ENCODE measurements around the gene USP44.
"Not testable (repeated sequence)": the region's sequence is repeated elsewhere in the genome, so short reads cannot be mapped to it uniquely, and the experiment has no call there.

The USP44 gene

DNA sequence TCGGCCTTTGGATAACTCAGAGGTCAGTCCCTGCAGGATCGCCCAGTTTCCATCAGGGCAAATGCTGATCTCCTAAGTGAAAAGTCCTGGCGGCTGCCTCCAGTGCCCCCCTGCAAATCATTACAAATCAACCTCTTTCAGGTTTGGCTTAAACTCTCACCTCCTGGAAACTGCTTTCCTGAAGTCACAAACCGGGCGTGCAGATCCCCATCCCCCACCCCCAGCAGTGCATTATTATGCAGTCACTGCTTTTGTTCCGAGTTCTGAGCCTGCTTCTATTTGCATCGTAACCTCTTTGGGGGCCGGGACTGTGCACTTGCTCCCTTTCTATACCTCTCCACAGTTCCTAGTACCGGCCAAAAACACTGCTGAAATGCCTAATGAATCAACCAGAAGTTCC, at the start of gene USP44:
Gene USP44 (minus strand): TSS at position 172 of the 400 bp plus-strand sequence. CDS start 17,220 bp downstream, outside the sequence.
- no peak for DNase-seq (ENCODE audit: low spot score)

DNA sequence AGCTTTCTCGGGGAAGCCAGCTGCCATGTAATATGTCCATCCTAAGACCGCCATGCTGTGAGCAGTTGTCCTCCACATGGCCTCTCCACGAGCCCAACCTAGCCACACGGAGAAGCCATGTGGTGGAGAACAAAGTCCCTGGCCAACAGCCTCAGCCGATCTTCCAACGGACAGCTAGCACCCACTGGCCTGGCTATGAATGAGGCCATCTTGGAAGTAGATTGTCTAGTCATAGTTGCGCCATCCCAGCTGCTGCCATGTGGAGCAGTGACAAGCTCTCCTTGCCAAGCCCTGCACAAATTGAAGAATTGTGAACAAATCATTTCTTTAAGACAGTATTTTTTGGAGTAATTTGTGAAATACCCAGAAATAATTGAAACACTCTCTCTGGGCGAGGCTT, 49.3 kb upstream of the USP44 start:
- no peak for DNase-seq (ENCODE audit: low spot score)

DNA sequence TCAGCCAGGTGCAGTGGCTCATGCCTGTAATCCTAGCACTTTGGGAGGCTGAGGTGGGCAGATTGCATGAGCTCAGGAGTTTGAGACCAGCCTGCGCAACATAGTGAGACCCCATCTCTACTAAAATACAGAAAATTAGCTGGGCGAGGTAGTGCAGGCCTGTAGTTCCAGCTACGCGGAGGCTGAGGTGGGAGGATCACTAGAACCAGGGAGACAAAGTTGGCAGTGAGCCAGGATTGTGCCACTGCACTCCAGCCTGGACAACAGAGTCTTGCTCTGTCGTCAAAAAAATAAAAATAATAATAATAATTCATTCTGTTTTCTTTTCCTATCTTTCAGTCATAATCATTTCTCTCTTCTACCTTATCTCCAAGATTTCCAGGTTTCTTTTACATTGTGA, 48.6 kb upstream of the USP44 start:
- DNase-seq (ENCODE audit: low spot score): no peak

DNA sequence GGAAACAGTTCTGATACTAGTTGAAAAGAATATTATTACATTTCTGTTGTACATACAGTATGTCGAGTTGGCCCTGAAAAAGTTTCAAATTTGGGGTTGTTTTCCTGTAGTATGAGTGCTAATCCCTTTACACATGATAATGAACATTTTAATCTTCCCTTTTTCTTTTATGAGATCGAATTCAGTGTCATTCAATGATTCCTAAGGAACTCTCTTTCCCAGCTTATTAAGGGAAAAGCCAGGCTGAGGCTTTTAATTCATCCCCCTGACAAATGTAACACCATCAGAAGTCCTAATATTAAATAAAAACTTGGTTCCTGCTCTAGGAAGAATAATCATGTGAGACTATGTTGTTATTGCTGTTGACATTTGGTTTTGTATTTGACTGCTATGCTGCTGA, 42.9 kb upstream of the USP44 start:
- DNase-seq (ENCODE audit: low spot score): no peak

DNA sequence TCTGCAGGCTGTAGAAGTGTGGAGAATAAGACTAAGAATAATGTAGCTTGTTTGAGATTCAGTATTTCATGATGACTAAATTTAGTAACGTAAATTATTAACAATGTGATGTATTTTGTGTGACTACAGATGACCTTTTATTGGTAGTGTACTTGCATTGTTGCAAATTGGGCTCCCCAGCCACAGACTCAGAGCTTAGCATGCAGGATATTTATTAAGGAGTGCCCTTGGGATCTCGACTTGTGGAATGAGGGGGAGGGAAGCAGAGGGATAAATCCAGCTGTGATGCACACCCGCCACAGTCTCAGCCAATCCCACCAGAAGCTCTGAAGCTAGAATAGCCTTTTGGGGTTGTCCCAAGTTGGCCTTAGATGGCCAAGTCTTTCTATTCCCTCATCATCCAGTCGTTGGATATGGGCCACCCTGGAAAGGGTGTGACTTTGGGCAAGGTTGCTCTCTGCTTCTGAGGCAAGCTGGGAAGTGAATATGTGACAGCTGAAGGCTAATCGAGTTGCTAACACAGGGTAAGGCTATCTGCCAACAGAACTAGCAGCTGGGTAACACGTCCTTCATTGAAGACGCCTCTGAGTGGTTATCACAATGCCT, 42.1 kb upstream of the USP44 start:
- DNase-seq (ENCODE audit: low spot score): no peak

DNA sequence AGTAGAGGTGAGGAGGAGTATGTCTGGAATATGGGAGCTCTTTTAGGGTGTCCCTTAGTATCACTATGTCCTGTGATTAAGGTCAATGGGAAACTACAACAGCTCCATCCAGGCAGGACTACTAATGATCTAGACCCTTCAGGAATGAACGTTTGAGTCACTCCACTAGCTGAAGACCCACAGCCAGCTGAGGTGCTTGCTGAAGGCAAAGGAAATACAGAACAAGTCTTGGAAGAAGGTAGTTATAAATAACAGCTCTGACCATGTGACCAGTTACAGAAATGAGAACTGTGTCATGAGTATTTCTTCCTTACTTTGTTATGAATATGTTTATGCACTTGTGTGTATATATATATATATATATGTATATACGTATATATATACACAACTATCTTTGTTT, 40.5 kb upstream of the USP44 start:
- no peak for DNase-seq (ENCODE audit: low spot score)

DNA sequence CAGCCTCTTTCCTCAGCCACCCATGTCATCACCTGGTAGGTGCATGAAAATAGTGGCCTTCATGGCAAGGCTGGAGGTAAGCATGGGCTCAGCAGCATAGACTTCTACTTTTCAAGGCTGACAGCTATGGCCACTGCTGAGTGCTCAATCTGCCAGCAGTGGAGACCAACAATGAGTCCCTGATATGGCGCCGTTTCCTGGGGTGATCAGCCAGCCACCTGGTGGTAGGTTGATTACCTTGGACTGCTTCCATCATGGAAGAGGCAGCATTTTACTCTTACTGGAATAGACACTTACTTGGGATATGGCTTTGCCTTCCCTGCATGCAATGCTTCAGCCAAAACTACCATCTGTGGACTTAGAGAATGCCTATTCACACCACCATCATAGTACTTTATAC, 39.5 kb upstream of the USP44 start:
- no peak for DNase-seq (ENCODE audit: low spot score)

DNA sequence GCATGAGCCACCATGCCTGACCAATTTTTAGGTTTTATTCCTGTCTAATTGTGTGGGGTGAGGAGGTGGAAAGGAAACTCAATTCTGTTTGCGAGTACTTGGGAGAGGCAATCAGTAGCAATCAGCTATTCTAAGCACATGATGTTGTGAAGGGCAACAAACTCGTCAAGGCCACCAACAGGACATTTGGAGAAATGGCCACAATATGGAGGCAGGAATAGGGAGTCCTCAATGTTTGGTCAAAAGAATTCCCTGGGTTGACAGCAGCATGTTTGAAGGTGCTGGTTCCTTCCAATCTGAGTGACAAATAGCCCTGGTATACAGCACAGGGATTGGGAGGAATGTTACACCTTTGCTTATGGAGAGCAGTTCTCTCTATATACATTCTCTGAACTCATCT, 32.7 kb upstream of the USP44 start:
- no peak for DNase-seq (ENCODE audit: low spot score)

DNA sequence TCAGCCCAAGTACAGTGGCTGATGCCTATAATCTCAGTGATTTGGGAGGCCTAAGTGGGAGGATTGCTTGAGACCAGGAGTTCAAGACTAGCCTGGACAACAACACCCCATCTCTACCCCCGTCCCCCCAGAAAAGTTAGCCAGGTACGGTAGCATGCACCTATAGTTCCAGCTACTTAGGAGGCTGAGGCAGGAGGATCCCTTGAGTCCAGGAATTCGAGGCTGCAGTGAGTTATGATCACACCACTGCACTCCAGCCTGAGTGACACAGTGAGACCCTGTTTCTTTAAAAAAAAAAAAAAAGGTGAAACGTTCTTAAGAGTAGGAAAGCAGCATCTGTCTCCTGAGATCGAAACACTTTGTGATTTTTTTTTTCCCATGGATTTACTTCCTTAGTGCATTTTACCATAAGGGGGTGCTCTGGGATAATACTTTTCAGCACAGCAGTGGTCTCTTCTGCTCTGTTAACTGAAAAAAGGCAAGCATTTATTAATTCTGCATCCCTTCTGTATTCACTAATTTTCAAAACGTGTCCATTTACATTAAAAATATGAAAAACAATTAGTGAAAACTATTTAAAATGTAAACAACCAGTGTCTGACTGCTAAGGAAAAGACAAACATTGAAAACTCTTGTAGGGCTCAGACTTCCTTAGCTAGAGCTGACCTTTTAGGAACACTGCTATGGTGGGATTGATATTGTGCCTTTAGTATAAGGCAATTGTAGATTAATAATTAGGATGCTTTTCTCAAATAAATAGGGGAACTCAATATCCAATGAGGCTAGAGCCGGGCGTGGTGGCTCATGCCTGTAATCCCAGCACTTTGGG, 31.2 kb upstream of the USP44 start:
- no peak for DNase-seq (ENCODE audit: low spot score)

DNA sequence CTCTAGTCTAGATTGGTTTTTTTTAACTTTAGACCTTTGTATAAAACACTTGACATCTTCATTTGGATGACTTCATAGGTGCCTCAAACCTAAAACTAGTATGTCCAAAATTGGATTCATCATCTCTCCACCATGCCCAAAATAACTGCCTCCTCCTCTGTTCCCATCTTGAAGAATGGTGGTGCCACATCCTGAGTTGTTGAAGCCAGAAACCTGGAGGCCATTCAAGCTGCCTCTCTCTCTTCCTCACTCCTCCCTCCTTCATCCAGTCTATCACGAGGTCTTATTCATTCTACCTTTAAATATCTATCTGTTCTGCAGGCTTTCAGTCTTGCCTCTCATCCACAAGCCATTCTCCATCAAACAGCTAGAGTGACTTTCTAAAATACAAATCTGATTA, 26.5 kb upstream of the USP44 start:
- DNase-seq (ENCODE audit: low spot score): no peak

DNA sequence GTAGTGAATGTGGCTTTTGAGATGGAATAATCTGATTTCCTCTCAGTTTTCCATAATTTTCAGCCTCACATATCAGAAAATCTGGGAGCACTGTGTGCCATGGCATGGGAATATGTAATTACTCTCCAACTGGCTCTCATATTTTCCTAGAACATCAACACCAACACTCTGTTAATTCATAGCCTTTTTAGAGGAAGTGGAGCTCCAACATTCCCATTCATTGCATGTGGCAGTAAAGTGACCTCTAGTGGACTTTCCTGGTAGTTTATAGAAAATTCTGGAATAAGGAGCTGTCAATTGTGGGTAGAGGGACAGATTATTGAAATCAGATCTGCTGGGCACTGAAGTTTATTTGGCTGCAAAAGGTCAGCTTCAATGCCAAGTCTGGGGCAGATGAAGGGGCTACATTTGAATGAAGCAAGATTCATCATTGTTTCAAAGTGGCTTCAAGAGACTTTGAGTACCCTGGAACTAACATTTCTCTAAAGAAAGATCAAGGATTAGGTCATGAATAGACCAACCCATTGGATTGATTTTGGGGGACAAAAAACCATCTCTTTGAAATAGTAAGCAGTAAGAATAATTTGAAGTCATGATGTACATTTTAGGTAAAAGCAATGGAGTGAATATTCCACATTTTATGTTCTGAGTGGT, 23.6 kb upstream of the USP44 start:
- DNase-seq (ENCODE audit: low spot score): peak; percentile 50

DNA sequence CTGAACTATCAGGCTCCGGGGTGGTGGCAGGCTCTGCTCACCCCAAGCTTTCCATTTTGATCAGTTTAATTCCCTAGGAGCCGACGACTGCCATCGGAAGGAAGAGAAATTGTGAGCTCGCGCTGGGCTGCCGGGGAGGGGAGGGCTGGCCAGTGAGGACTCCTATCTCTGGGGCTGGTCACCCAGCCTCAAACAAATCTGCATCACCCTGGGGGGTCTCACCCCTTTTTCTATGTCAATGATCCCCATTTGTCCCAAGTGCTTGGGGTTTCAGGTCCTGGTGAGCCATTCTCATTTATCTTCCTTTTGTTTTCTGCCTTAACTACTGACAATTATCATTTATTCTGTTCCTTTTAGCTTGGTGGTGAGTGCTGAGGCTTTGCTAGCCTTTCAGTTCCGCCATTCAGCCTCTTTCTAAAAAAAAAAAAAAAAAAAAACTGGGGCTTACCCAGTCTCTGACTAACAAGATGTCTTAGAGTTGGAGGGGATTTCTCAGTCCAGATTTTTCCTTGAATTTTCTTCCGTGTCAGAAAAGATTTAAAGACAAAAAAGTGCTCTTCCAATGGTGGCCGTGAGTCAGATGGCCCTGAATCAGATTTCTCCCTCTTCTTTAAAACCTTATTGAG, 22.8 kb upstream of the USP44 start:
- no peak for DNase-seq (ENCODE audit: low spot score)

DNA sequence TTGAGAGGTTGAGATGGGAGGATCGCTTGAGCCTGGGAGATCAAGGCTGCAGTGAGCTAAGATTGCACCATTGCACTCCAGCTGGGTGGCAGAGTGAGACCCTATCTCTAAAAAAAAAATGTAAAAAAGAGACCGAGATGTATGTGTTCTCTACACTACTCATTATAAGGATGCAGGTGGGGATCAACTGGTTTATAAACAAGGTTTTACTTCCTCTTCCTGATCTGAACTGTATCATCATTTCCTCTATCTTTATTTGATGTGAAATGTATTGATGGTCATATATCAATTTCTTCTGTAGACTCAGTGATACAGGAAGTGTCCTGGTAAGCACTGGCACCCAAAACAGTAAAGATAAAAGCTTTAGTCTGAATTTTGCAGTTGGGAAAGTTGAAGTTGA, 20.1 kb upstream of the USP44 start:
- DNase-seq (ENCODE audit: low spot score): no peak

DNA sequence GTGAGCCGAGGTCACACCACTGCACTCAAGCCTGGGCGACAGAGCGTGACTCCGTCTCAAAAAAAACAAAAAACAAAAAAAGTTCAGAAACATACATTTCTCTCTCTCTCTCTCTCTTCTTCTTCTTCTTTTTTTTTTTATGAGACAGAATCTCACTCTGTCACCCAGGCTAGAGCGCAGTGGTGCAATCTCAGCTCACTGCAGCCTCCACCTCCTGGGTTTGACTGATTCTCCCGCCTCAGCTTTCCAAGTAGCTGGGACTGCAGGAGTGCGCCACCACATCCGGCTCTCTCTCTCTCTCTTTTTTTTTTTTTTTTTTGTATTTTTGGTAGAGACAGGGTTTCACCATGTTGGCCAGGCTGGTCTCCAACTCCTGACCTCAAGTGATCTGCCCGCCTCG, 16.8 kb upstream of the USP44 start:
- not testable (repeated sequence) for DNase-seq (ENCODE audit: low spot score)

DNA sequence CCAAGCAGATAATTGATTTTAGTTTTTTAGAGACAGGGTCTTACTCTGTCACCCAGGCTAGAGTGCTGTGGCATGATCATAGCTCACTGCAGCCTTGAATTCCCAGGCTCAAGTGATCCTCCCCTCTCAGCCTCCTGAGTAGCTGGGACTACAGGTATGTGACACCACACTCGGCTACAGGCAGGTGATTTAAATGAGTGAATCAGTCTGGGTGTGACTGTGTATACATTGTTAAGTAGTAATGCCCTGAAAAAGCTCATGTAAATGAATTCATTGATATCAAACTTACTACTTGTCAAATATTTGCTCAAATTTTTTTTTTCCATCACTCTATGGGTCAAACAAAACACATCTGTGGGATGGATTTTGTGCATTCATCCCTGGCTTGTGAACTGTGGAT, 6.3 kb upstream of the USP44 start:
- no peak for DNase-seq (ENCODE audit: low spot score)

DNA sequence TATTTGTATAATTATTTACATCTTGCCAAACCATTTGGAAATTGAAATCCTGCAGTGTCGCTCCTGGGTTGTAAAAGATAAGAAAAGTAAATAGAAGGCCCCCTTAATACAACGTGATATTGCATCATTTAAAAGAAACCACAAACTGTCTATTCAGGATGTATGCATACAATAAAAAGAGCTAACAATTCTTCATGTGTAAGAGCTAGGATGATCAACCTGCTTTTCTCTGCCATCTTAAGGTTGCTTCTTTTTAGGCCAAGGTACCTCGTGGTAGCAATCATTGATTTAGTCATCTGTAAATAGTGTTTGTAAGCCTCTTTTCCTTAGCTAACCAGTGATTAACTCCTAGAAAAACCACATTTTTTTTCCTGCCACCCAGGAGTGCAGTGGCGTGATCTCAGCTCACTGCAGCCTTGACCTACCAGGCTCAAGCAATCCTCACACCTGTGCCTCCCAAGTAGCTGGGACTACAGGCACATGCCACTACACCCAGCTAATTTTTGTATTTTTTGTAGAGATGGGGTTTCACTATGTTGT, 3.3 kb upstream of the USP44 start:
- DNase-seq (ENCODE audit: low spot score): no peak

DNA sequence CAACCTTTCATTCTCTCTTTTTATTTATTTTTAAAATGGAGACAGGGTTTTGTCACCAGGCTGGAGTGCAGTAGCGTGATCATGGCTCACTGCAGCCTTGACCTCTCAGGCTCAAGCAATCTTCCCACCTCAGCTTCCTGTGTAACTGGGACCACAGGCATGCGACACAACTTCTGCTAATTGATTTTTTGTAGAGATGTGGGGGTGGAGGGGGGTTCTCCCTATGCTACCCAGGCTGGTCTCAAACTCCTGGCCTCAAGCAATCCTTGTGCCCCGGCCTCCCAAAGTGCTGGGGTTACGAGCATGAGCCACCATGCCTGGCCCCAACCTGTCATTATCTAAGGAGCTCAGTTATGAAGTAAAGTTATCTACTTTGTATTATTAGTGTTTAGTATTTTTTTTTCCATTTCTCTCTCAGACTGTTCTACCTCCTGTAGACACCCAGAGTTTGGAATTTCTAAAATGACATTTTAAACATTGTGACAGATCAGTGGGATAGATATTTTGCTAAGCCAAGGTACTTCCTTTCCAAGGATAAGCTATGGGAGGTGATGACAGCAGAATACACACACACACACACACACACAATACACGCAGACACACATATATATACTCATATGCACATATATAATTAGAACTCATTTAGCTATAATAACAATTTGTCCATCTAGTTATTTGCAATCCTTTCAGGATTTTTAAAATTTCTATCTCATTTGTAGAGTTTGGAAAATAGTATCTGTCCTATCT, 2.1 kb upstream of the USP44 start:
- DNase-seq (ENCODE audit: low spot score): no peak

DNA sequence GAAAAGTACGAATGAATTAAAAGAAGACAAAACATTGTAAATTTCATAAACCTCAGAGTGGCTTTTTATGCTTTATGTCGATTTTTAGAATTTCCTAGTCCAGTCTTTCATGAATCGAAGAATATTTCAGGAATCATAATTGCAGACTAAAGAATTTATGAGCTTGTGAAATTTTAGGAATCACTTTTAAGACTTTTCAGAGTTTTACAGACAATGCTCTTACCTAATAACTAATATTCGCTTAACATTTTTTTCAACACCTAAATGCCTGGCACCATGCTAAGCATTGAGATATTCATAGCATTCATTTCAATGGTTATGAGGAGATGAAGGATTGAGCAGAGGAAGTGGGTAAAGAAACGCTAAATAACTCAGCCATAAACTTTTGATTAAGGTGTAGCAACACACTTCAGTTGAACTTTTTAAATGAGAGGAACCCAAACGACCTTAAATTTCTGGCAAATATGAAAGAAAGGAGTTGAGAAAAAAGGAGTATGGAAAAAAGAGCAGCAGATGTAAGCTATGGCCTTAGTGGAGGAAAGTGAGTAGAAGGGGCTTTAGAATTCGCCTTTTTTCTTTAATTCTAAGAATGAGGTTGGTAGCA, 739 bp upstream of the USP44 start:
- no peak for DNase-seq (ENCODE audit: low spot score)

DNA sequence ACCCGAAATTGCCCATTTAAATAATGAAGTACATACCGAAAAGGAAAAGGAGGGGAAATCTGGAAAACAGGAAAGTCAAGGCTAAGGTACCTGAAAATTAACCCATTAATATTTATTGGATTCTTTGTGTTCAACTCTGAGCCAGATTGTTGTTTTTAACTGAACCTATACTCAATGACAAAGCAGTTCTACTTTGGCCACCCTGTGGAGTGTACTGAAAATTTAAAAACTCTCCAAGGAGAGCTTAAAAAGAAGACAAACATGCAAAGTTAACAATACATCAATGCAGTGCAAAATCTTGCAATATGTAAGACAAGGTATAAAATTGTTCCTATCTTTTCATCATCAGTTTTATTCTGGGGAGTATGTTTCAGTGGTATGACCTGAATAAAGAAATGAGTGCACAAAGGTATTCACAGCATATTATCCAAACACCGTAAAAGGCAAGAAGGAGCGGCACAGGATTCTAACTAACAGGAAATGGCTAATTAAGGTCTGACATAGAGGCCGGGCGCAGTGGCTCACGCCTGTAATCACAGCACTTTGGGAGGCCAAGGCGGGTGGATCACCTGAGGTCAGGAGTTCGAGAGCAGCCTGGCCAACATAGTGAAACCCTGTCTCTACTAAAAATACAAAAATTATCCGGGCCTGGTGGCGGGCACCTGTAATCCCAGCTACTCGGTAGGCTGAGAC, 1.7 kb downstream of the USP44 start:
- no peak for DNase-seq (ENCODE audit: low spot score)

DNA sequence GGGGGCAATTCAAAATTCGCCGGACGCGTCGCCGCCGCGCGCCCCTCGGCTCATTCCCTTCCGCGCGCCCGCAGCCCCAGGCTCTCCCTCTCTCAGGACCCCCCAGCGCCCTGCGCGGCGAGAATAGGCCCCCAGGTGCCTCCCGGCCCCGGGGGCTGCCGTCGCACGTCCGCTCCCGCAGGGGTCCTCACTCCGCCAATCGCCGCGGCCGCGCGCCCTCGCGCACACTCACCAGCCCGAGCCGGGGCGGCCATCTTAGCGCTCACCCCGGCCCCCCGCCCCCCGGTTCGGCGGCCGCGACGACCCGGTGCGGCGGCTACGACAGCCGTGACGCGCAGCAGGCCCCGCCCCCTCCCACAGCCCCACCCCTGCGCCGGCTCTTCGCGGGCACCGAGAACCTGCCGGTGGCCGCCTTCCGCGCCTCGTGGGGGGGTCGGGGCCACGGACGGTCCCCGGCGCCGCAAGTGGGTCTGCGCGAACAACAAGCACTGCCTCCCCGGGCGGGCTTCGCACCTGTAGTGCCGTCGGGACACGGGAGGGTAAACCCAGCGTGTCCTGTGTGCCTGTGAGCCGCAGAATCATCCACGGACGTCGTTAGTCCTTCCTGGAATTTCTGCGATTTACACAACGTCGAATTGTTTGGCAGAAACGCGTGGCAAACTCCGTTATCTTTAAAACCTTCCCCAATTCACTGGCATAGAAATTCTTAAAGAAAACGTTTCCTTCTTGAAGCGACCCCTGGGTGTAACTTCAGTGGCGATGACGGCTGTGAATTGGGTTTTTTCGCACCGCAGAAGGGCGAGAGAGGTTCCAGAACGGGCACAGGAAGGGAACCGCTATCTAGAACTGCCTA, 2.5 kb downstream of the USP44 start:
- DNase-seq (ENCODE audit: low spot score): no peak

Data from HuH-7.5 (cell line).